ENCODE data around the gene CDC5L.

Gene CDC5L

GRCh38 chr6:44453146-44453545 lies 65.6 kb downstream of the CDC5L start:
- DNase-seq (ENCODE audit: low spot score) = no peak

GRCh38 chr6:44454198-44454597 lies 66.7 kb downstream of the CDC5L start:
- no peak for DNase-seq (ENCODE audit: low spot score)

GRCh38 chr6:44456070-44456965 lies 68.8 kb downstream of the CDC5L start:
- peak; percentile 73 for DNase-seq (ENCODE audit: low spot score)

GRCh38 chr6:44456966-44457292 lies 69.4 kb downstream of the CDC5L start:
- no peak for DNase-seq (ENCODE audit: low spot score)

- no peak for DNase-seq (ENCODE audit: low spot score)
These were observed 70.1 kb downstream of the CDC5L start for GRCh38 chr6:44457596-44457995.

GRCh38 chr6:44458551-44458950 lies 71.0 kb downstream of the CDC5L start:
- DNase-seq (ENCODE audit: low spot score) = no peak

DNA sequence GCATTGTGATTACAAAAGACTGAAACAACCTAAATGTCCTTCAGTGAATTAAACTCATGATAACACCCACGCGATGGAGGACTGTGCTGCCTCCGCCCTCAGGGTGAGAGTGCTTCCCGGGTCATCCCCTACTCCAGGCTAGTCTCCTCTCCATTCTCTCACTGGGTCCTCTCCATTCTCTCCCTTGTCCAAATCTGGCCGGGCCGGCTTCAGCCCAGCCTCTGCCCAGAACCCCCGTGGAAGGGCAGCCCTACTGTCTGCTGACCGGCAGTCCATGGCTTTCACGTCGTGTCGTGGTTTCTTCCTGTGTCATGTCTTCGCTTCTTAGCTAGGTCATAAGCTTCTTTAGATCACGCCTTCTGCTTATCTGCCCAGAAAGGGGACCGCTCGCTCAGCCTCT lies 74.8 kb downstream of the CDC5L start:
- DNase-seq (ENCODE audit: low spot score) = no peak

DNA sequence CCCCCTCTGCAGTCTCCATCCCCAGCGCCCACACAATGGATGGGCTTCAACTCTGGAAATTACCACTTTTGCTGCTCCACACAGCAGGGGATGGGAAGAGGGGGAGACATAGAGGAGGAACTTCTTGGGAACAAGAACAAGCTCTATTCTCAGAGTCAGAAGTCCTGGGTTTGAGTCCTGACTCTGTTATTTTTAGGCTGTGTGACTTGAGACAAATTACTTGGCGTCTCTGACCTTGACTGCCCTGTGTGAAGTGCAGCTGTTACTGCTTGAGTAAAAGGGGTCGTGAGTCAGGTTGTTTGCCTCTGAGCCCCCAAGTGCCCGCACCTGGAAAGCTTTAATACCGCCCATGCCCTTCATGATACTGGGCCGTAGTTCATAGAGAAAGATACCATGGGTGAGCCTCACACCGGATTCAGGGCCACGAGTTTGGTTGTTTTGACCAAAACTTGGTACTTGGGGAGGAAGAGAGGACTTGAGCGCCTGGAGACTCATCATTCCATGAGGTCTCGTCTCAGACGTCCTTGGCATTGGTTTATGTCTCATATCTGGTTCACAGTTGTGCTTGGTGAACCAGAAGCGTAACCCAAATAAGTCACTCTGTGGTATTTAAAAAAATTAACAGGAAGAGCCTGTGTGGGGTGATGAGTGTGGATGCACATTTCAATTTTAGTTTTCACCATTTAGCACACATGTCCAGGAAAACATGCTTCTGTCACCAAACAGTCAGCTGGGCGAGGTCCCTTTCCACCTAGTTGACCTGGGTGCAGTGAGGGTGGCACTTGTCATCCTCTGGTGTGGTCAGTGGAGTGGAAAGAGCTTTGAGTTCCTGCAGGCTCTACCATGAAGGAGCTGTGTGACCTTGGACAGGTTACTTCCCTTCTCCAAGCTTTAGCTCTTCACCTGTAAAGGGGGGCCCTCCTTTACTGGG lies 75.6 kb downstream of the CDC5L start:
- no peak for DNase-seq (ENCODE audit: low spot score)

DNA sequence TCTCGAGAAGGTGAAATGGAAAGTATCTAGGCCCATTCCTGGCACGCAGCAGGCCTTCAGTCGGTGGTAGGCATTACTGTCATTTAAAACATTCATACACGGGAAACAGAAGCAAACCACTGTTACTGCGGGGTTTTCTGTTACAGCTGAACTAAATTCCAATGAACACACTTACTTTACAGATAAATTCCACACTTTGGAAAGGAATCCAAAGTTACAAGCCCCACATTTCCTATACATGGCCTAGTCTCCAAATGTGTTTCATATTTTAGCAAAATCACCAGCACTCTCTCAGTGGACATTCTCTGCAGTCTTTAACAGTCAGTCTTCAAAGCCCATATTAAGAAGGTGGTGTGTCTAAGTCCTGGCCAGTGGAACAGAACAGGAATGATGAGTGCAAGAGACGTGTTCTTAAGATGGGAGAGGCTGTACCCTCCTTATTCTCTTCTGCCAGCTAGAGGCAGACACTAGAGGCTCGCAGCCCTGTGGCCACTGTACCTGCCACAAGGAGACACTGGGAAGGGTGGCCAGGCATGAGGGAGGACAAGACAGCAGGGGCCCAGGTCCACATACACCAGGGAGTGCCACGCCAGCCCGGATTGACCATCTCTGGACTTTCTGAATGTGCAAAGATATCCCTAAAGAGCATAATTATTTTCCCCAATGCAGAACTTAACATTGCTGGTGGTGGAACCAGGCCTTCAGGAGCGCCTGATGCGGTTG lies 76.4 kb downstream of the CDC5L start:
- no peak for DNase-seq (ENCODE audit: low spot score)

- no peak for DNase-seq (ENCODE audit: low spot score)
These were observed 77.2 kb downstream of the CDC5L start for GRCh38 chr6:44464527-44465310.

GRCh38 chr6:44466955-44467354 lies 79.4 kb downstream of the CDC5L start:
- DNase-seq (ENCODE audit: low spot score) = no peak

DNA sequence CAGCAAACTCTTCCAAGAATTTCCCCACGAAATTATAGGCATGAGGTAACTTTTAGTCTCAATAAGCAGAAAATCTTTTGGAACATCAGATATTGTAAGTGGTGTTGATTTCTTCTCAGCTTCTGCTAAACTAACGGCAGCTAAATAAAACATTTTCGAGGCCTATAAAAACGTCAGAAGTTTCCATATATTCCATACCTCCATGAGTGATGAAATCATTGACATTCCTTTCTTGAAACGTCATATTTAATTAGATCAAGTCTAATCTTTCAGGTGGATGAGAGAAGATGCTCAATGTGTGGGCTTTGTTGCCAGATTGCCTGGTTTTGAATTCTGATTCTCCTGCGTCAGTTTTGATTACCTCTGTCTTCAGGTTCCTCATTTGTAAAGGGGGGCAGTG lies 81.3 kb downstream of the CDC5L start:
- DNase-seq (ENCODE audit: low spot score) = no peak

- DNase-seq (ENCODE audit: low spot score) = no peak
These were observed 82.6 kb downstream of the CDC5L start for GRCh38 chr6:44470115-44470464.

DNA sequence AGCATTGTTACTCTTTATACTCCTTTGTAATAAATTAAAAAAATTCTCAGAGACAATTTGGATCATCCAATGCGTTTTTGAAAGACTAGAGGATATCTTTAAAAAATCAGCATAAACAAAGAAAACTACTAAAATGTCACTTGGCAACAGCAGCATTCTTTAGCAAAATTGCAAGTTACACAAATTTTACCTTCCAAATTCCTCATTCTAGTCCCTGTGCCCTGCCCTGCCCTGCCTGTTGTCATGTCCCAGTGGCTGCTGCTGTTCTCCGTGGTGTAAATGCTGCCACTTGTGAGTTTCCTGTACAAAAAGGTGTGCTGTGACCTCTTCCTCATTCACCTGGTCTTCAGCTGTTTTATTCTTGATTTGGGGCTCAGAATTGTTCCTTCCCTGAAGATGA lies 83.2 kb downstream of the CDC5L start:
- DNase-seq (ENCODE audit: low spot score) = no peak

- DNase-seq (ENCODE audit: low spot score) = no peak
These were observed 83.9 kb downstream of the CDC5L start for GRCh38 chr6:44471271-44471981.

GRCh38 chr6:44472250-44472945 lies 84.9 kb downstream of the CDC5L start:
- DNase-seq (ENCODE audit: low spot score) = no peak

GRCh38 chr6:44473393-44474189 lies 86.1 kb downstream of the CDC5L start:
- no peak for DNase-seq (ENCODE audit: low spot score)

DNA sequence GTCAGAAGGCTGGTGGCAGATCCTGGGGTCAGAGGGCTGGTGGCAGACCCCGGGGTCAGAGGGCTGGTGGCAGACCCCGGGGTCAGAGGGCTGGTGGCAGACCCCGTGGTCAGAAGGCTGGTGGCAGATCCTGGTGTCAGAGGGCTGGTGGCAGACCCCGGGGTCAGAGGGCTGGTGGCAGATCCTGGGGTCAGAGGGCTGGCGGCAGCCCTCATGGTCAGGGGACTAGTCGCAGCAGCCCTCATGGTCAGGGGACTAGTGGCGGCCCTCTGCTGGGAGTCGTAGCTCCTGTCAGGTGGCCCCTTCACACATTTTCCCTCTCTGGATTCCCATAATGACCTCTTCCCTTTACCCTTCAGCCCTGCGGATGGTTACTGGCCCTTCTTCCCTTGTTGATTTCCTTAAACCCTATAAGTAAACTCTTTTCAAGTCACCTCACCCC lies 86.7 kb downstream of the CDC5L start:
- DNase-seq (ENCODE audit: low spot score) = no peak

GRCh38 chr6:44474643-44475042 lies 87.1 kb downstream of the CDC5L start:
- DNase-seq (ENCODE audit: low spot score) = no peak

DNA sequence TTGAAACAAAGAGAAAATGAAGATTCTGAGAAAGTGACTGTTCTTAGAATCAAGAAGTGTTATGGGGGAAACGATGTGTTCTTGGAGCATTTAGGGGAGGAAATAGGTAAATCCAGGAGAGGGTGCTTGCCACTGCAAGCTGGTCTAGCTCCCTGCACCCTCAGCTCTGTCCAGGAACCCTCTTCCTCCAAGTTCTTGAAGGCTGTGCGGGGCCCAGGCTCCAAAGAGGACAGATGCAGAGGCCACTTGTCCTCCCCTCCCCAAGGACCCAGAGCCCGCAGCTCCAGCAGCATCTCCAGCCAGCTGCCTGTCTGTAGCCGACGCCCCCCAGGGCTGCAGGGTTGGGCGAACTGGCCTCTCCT lies 87.9 kb downstream of the CDC5L start:
- DNase-seq (ENCODE audit: low spot score) = no peak
